Hepatocyte (in vitro differentiated cells): ENCODE data around the gene ZDHHC21. TPM values are rescaled to one million over a fixed set of nuclear protein-coding genes. Genes with fewer than 3 reads are reported as not detected.

ENCODE experiments used
- DNase-seq: peaks from one replicate; pipeline ENCODE4 v3.0.0-alpha.2; 2016; ENCODE audit warnings: low spot score
- H2AFZ ChIP-seq: fragments of 200-600 bp; sonication (generic); 2 replicates; pipeline ENCODE4 v1.6.0; 2016; ENCODE audit warnings: antibody characterized with exemption, mild to moderate bottlenecking
- H3K27ac ChIP-seq: fragments of 200-600 bp; sonication (generic); 2 replicates; pipeline ENCODE4 v1.5.1; 2016; ENCODE audit warnings: mild to moderate bottlenecking
- H3K27me3 ChIP-seq: fragments of 200-600 bp; sonication (generic); 2 replicates; pipeline ENCODE4 v1.6.1; 2016
- H3K36me3 ChIP-seq: fragments of 200-600 bp; sonication (generic); replicated peaks from 2 replicates; pipeline ENCODE4 v1.5.1; 2016; ENCODE audit warnings: low read depth; ENCODE audit not compliant: insufficient read depth
- H3K4me1 ChIP-seq: fragments of 200-600 bp; sonication (generic); 2 replicates; pipeline ENCODE4 v1.5.1; 2016; ENCODE audit warnings: mild to moderate bottlenecking, moderate library complexity; ENCODE audit not compliant: insufficient read depth
- H3K4me2 ChIP-seq: fragments of 200-600 bp; sonication (generic); 2 replicates; pipeline ENCODE4 v1.6.0; 2016
- H3K4me3 ChIP-seq: fragments of 200-600 bp; sonication (generic); 2 replicates; pipeline ENCODE4 v1.5.1; 2016; ENCODE audit warnings: mild to moderate bottlenecking
- H3K79me2 ChIP-seq: fragments of 200-600 bp; sonication (generic); 2 replicates; pipeline ENCODE4 v1.6.0; 2017; ENCODE audit warnings: mild to moderate bottlenecking
- H3K9me2 ChIP-seq: fragments of 200-600 bp; sonication (generic); replicated peaks from 2 replicates; pipeline ENCODE4 v1.6.0; 2017; ENCODE audit warnings: mild to moderate bottlenecking; ENCODE audit not compliant: insufficient read depth
- H3K9me3 ChIP-seq: fragments of 200-600 bp; sonication (generic); 2 replicates; pipeline ENCODE4 v1.5.1; 2016; ENCODE audit warnings: low read depth, mild to moderate bottlenecking
- H4K20me1 ChIP-seq: fragments of 200-600 bp; sonication (generic); 2 replicates; pipeline ENCODE4 v1.6.0; 2016; ENCODE audit warnings: mild to moderate bottlenecking; ENCODE audit not compliant: insufficient read depth, poor library complexity, severe bottlenecking
- CTCF ChIP-seq: fragments of 200-600 bp; sonication (generic); IDR thresholded peaks from 2 replicates; pipeline ENCODE4 v1.5.1; 2016; ENCODE audit warnings: antibody characterized with exemption, mild to moderate bottlenecking; ENCODE audit not compliant: poor library complexity
- EZH2 ChIP-seq: fragments of 200-600 bp; sonication (generic); IDR thresholded peaks from 2 replicates; pipeline ENCODE4 v1.6.1; 2016; ENCODE audit warnings: antibody characterized with exemption, mild to moderate bottlenecking, borderline replicate concordance
- EZH2phosphoT487 ChIP-seq: fragments of 200-600 bp; sonication (generic); IDR thresholded peaks from one replicate; pipeline ENCODE4 v1.6.1; 2018; ENCODE audit warnings: antibody characterized with exemption, mild to moderate bottlenecking, low read depth, moderate library complexity; ENCODE audit not compliant: unreplicated experiment, severe bottlenecking
- WGBS: methylation state at CpG from one replicate; pipeline ENCODE4 v1.1.6; 2016; ENCODE audit warnings: low lambda C conversion rate; ENCODE audit errors: missing lambda C conversion rate; 5-methylcytosine and 5-hydroxymethylcytosine counted together
- polyA plus RNA-seq: library from polyadenylated mRNA; unstranded; fragments of >200 nt; fragmentation: Nextera tagmentation; extraction: Ambion mirVana; gene quantifications from 2 replicates; pipeline ENCODE4 v1.2.1, GENCODE V29; 2016
- total RNA-seq: library from RNA; depleted of rRNA; stranded (reverse); fragments of >200 nt; gene quantifications from 2 replicates; pipeline ENCODE4 v1.2.3, GENCODE V29; 2014

The ZDHHC21 gene
- total and polyA plus RNA-seq, 2 experiments from 2014 or later: 4.7 to 17.7 TPM

- 78% methylated on average over 4 of the region's 4 CpGs for WGBS
- no peak overlapping the region for H3K4me2 ChIP-seq
Observed at GRCh38 chr9:14584571-14584970, 108.7 kb downstream of the ZDHHC21 start.

GRCh38 chr9:14578030-14578429, 115.2 kb downstream of the ZDHHC21 start:
- Histone ChIP-seq H3K27ac (no peak overlapping the region), H2AFZ (no peak overlapping the region), H3K36me3 (no peaks in the 10 kb centered on the region), H3K79me2 (no peaks in the 10 kb centered on the region), H3K9me3 (peaks cover 4% of the 10 kb centered on the region), H4K20me1 (no peaks in the 10 kb centered on the region), H3K9me2 (no peaks in the 10 kb centered on the region), H3K4me1 (no peaks in the 10 kb centered on the region), H3K4me2 (no peak overlapping the region), H3K27me3 (no peaks in the 10 kb centered on the region), H3K4me3 (no peak overlapping the region)
- no peak for DNase-seq
- TF ChIP-seq EZH2phosphoT487 (no peak), CTCF (no peak), EZH2 (no peak)

More at GRCh38 chr9:14584571-14584970, 108.7 kb downstream of the ZDHHC21 start:
- Histone ChIP-seq H3K9me3 (no peaks in the 10 kb centered on the region), H3K36me3 (no peaks in the 10 kb centered on the region), H2AFZ (no peak overlapping the region), H3K4me1 (no peaks in the 10 kb centered on the region), H3K27ac (no peak overlapping the region), H3K9me2 (no peaks in the 10 kb centered on the region), H3K4me3 (no peak overlapping the region), H3K27me3 (no peaks in the 10 kb centered on the region), H3K79me2 (no peaks in the 10 kb centered on the region), H4K20me1 (no peaks in the 10 kb centered on the region)
- no peak for TF ChIP-seq CTCF
- TF ChIP-seq EZH2: no peak
- no peak for TF ChIP-seq EZH2phosphoT487
- DNase-seq: no peak

- 65% methylated on average over 1 of the region's 1 CpG for WGBS
- H3K4me1 ChIP-seq: no peaks in the 10 kb centered on the region
- DNase-seq: no peak
- H3K36me3 ChIP-seq: no peaks in the 10 kb centered on the region
- H2AFZ ChIP-seq: no peak overlapping the region
- H3K79me2 ChIP-seq: no peaks in the 10 kb centered on the region
- no peak for TF ChIP-seq CTCF
- no peak for TF ChIP-seq EZH2
- no peak for TF ChIP-seq EZH2phosphoT487
- H3K9me2 ChIP-seq: no peaks in the 10 kb centered on the region
- peaks cover 4% of the 10 kb centered on the region for H3K9me3 ChIP-seq
- H3K27ac ChIP-seq: no peak overlapping the region
- no peak overlapping the region for H3K4me3 ChIP-seq
- no peaks in the 10 kb centered on the region for H4K20me1 ChIP-seq
- no peak overlapping the region for H3K4me2 ChIP-seq
- H3K27me3 ChIP-seq: no peaks in the 10 kb centered on the region
Observed at GRCh38 chr9:14574173-14574572, 119.1 kb downstream of the ZDHHC21 start.

- no peak overlapping the region for H3K4me2 ChIP-seq
- no peak for DNase-seq
- H4K20me1 ChIP-seq: no peaks in the 10 kb centered on the region
- H3K36me3 ChIP-seq: no peaks in the 10 kb centered on the region
- no peaks in the 10 kb centered on the region for H3K27me3 ChIP-seq
- H3K79me2 ChIP-seq: no peaks in the 10 kb centered on the region
- TF ChIP-seq EZH2 (no peak), CTCF (no peak)
- H3K4me3 ChIP-seq: no peak overlapping the region
- H3K9me2 ChIP-seq: no peaks in the 10 kb centered on the region
- 61% methylated on average over 4 of the region's 4 CpGs for WGBS
- no peak overlapping the region for H2AFZ ChIP-seq
- H3K27ac ChIP-seq: no peak overlapping the region
- H3K9me3 ChIP-seq: peaks cover 4% of the 10 kb centered on the region
- H3K4me1 ChIP-seq: no peaks in the 10 kb centered on the region
Observed at GRCh38 chr9:14573319-14573718, 119.9 kb downstream of the ZDHHC21 start.
